ENCODE measurements around the gene PHLDA2. TPM values are rescaled to one million over a fixed set of nuclear protein-coding genes. Genes with fewer than 3 reads are reported as not detected.

The PHLDA2 gene
- polyA plus RNA-seq, 1 of the 3 experiments (the other 2 are of a cell fraction) = 23.6 TPM

DNA sequence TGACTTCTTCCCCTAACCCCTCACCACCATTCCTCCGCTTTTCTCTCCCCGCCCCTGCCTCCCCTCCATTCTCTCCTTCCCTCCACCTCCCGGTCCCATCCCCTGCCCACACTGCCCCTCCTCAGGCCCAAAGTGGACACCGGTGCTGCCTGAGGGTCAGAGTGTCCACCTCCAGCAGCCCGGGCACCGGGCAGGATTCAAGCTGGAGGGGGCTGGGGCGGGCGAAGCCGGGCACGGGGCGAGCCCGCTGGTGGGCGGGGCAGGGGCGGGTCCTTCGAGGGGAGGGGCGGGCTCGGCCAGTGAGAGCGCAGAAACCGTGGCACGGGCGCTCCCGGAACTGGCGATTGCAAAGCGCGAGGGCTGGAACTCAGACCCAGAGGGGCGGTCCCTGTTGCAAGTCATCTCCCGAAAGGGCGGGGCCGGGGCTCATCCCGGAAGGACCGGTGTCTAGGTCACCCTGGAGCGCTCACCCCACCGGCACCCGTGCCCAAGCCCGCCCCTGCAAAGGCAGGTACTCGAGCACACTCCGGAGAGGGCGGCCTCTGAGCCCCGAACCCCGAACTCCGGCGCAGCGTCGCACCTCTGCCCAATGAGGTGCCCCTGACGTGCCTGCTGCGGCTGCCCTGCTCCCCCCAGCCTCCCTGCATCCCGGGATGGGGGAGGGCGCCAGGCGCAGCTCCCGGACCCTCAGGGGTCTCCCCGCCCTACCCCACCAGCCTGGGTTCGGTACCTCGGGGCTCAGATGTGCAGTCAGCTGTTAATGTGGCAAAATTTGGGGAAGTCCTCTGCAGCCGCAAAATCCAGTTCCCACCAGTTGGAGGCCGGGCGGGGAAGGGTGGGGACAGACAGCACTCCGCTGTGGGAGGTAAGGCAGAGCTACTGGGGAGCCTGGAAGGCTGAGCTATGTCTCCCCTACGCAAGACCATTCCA lies 27.1 kb downstream of the PHLDA2 start:
- H2AFZ ChIP-seq (ENCODE audit: low read depth) = peak overlapping the region; percentile 90
- TF ChIP-seq ELF1 (IDR thresholded peaks at IDR 0.05) (peak; percentile 84), FOXM1 (IDR thresholded peaks at IDR 0.05; ENCODE audit: low read depth) (no peak), EZH2phosphoT487 (IDR thresholded peaks at IDR 0.05; ENCODE audit: borderline replicate concordance, low read depth) (no peak), POLR2AphosphoS5 (IDR thresholded peaks at IDR 0.05; ENCODE audit: low read depth, low read length) (peak; percentile 59), MXI1 (IDR thresholded peaks at IDR 0.05; ENCODE audit: low read depth, low read length) (peak; percentile 46; the same call in 1 of the 2 replicates), GABPA (IDR thresholded peaks at IDR 0.05; ENCODE audit: low read depth) (peak; percentile 25; the same call in 1 of the 2 replicates), CHD2 (IDR thresholded peaks at IDR 0.05; ENCODE audit: low read length, partially characterized antibody) (peak; percentile 44)
- TF ChIP-seq, protein P1, sequence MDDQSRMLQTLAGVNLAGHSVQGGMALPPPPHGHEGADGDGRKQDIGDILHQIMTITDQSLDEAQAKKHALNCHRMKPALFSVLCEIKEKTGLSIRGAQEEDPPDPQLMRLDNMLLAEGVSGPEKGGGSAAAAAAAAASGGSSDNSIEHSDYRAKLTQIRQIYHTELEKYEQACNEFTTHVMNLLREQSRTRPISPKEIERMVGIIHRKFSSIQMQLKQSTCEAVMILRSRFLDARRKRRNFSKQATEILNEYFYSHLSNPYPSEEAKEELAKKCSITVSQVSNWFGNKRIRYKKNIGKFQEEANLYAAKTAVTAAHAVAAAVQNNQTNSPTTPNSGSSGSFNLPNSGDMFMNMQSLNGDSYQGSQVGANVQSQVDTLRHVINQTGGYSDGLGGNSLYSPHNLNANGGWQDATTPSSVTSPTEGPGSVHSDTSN (IDR thresholded peaks at IDR 0.05) = no peak
- POLR2A ChIA-PET = interaction anchor here (0.7 kb wide), 1 partner anchor 196 kb away, joined by 3 read pairs; no protein-coding TSS in a partner anchor
- no peaks in the 10 kb centered on the region for H4K20me1 ChIP-seq (ENCODE audit: insufficient read depth)
- H3K36me3 ChIP-seq (replicated peaks in 1 of 2; ENCODE audit: control insufficient read depth in 1 of 2, insufficient read depth in 2 of 2, low read length in 1 of 2) = no peaks in the 10 kb centered on the region
- no peaks in the 10 kb centered on the region for H3K9me2 ChIP-seq
- CTCF ChIA-PET = interaction anchor here (0.9 to 7.6 kb wide), 8 partner anchors 11 to 597 kb away, joined by 3 to 66 read pairs (median 6); partner anchors contain the start of gene PHLDA2
- WGBS (ENCODE audit: low lambda C conversion rate) = 13% methylated on average over 29 of the region's 58 CpGs
- no peaks in the 10 kb centered on the region for H3K79me2 ChIP-seq (ENCODE audit: insufficient read depth)
- H3K27me3 ChIP-seq (ENCODE audit: insufficient read depth) = no peaks in the 10 kb centered on the region
- peak overlapping the region; percentile 98 for H3K4me2 ChIP-seq
- peak overlapping the region; percentile 75 for H3K9ac ChIP-seq
- peak overlapping the region; percentile 35 to 58; a peak in 2 of 4 replicates for H3K27ac ChIP-seq (ENCODE audit: low read depth in 2 of 2, low read length in 1 of 2)
- H3K9me3 ChIP-seq = no peaks in the 10 kb centered on the region
- H3K4me3 ChIP-seq (ENCODE audit: low read depth in 2 of 2, low read length in 1 of 2) = peak overlapping the region; percentile 78 to 80
- DNase-seq = peak; percentile 98
- peaks cover 17 to 21% of the 10 kb centered on the region in 2 experiments; a peak in 3 of 4 replicates for H3K4me1 ChIP-seq (ENCODE audit: control insufficient read depth in 1 of 2, insufficient read depth in 2 of 2, low read depth in 1 of 2, low read length in 1 of 2)
- H3F3A ChIP-seq (replicated peaks; ENCODE audit: insufficient read depth) = peaks cover 7% of the 10 kb centered on the region

DNA sequence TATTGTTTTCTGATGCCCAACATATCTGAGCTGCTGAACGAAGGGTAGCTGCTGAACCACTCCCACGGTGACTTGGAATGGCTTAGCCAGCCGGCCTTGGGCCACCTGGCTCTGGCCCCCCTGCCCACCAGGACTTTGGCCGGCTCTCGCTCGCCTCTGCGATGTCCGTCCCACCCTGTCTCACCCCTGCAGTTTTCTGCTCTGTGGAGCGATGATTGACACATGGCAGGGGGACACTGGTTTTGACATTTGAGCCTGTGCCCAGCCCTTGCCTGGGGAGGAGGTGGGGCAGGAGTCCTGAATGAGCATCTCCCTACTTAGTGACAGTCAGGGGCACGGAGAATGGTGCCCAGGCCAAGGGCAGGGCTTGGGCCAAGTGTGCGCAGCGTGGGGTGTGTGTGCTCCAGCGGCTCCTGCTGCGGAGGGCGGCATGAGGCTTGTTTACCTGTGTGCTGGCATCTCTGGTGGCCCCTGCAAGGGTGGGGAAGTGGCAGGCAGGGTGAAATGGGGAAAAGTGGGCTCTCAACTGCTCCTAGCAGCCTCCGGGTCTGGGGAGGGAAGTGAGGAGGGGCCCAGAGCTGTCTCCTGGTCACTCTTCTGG lies 27.9 kb downstream of the PHLDA2 start:
- Histone ChIP-seq H3K4me3 (ENCODE audit: low read depth in 2 of 2, low read length in 1 of 2) (peak overlapping the region; percentile 31 to 56), H4K20me1 (ENCODE audit: insufficient read depth) (no peaks in the 10 kb centered on the region), H2AFZ (ENCODE audit: low read depth) (peak overlapping the region; percentile 90; the same call in 1 of the 2 replicates), H3K27me3 (ENCODE audit: insufficient read depth) (no peaks in the 10 kb centered on the region), H3K9me3 (no peaks in the 10 kb centered on the region), H3K9ac (peak overlapping the region; percentile 75), H3K9me2 (no peaks in the 10 kb centered on the region), H3K79me2 (ENCODE audit: insufficient read depth) (no peaks in the 10 kb centered on the region), H3K4me2 (peak overlapping the region; percentile 98), H3K36me3 (replicated peaks in 1 of 2; ENCODE audit: control insufficient read depth in 1 of 2, insufficient read depth in 2 of 2, low read length in 1 of 2) (no peaks in the 10 kb centered on the region), H3F3A (replicated peaks; ENCODE audit: insufficient read depth) (peaks cover 7% of the 10 kb centered on the region), H3K27ac (ENCODE audit: low read depth in 2 of 2, low read length in 1 of 2) (peak overlapping the region; percentile 5 to 35; a peak in 2 of 4 replicates), H3K4me1 (ENCODE audit: control insufficient read depth in 1 of 2, insufficient read depth in 2 of 2, low read depth in 1 of 2, low read length in 1 of 2) (peaks cover 17 to 21% of the 10 kb centered on the region in 2 experiments; a peak in 3 of 4 replicates)
- CTCF ChIA-PET = interaction anchor here (1.0 to 7.6 kb wide), 4 partner anchors 10 to 481 kb away, joined by 4 to 66 read pairs (median 31); no protein-coding TSS in a partner anchor
- POLR2A ChIA-PET = no interaction called here
- DNase-seq = no peak
- TF ChIP-seq TEAD4 (IDR thresholded peaks at IDR 0.05; ENCODE audit: borderline replicate concordance, insufficient read depth) (no peak), NFIC (IDR thresholded peaks at IDR 0.05; ENCODE audit: borderline replicate concordance) (no peak), MXI1 (IDR thresholded peaks at IDR 0.05; ENCODE audit: low read depth, low read length) (no peak), EZH2phosphoT487 (IDR thresholded peaks at IDR 0.05; ENCODE audit: borderline replicate concordance, low read depth) (no peak), YY1 (IDR thresholded peaks at IDR 0.05; ENCODE audit: low read depth) (no peak), RXRA (IDR thresholded peaks at IDR 0.05; ENCODE audit: borderline replicate concordance, low read depth) (no peak), GATA2 (CRISPR knock-in tag; IDR thresholded peaks at IDR 0.05) (no peak), POLR2AphosphoS5 (IDR thresholded peaks at IDR 0.05; ENCODE audit: low read depth, low read length) (no peak), FOXM1 (IDR thresholded peaks at IDR 0.05; ENCODE audit: low read depth) (no peak)
- TF ChIP-seq, protein P2, sequence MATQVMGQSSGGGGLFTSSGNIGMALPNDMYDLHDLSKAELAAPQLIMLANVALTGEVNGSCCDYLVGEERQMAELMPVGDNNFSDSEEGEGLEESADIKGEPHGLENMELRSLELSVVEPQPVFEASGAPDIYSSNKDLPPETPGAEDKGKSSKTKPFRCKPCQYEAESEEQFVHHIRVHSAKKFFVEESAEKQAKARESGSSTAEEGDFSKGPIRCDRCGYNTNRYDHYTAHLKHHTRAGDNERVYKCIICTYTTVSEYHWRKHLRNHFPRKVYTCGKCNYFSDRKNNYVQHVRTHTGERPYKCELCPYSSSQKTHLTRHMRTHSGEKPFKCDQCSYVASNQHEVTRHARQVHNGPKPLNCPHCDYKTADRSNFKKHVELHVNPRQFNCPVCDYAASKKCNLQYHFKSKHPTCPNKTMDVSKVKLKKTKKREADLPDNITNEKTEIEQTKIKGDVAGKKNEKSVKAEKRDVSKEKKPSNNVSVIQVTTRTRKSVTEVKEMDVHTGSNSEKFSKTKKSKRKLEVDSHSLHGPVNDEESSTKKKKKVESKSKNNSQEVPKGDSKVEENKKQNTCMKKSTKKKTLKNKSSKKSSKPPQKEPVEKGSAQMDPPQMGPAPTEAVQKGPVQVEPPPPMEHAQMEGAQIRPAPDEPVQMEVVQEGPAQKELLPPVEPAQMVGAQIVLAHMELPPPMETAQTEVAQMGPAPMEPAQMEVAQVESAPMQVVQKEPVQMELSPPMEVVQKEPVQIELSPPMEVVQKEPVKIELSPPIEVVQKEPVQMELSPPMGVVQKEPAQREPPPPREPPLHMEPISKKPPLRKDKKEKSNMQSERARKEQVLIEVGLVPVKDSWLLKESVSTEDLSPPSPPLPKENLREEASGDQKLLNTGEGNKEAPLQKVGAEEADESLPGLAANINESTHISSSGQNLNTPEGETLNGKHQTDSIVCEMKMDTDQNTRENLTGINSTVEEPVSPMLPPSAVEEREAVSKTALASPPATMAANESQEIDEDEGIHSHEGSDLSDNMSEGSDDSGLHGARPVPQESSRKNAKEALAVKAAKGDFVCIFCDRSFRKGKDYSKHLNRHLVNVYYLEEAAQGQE (IDR thresholded peaks at IDR 0.05; ENCODE audit: low read depth, low read length) = no peak
- WGBS (ENCODE audit: low lambda C conversion rate) = 93% methylated on average over 14 of the region's 16 CpGs
